HUES6 (cell line): ENCODE results near the gene OSBPL1A.

ENCODE experiments used
- H3K27ac ChIP-seq: 2 replicates; pipeline ENCODE4 v1.7.0; 2013; ENCODE audit warnings: low read depth, mild to moderate bottlenecking, low read length, inconsistent platforms
- H3K27me3 ChIP-seq: 2 replicates; pipeline ENCODE4 v1.6.1; 2013; ENCODE audit warnings: low read length; ENCODE audit not compliant: control insufficient read depth, insufficient read depth
- H3K36me3 ChIP-seq: 2 replicates; pipeline ENCODE4 v1.6.1; 2013; ENCODE audit warnings: low read length; ENCODE audit not compliant: control insufficient read depth, insufficient read depth
- H3K4me1 ChIP-seq: 2 replicates; pipeline ENCODE4 v1.6.1; 2013; ENCODE audit warnings: low read length; ENCODE audit not compliant: control insufficient read depth, insufficient read depth
- H3K4me3 ChIP-seq: 2 replicates; pipeline ENCODE4 v1.5.1; 2013; ENCODE audit warnings: low read depth, low read length
- H3K9ac ChIP-seq: one replicate; pipeline ENCODE4 v1.6.1; 2013; ENCODE audit warnings: mild to moderate bottlenecking, low read length
- H3K9me3 ChIP-seq: 2 replicates; pipeline ENCODE4 v1.6.1; 2013; ENCODE audit warnings: low read depth, low read length; ENCODE audit not compliant: control insufficient read depth, insufficient read depth

Gene OSBPL1A

DNA sequence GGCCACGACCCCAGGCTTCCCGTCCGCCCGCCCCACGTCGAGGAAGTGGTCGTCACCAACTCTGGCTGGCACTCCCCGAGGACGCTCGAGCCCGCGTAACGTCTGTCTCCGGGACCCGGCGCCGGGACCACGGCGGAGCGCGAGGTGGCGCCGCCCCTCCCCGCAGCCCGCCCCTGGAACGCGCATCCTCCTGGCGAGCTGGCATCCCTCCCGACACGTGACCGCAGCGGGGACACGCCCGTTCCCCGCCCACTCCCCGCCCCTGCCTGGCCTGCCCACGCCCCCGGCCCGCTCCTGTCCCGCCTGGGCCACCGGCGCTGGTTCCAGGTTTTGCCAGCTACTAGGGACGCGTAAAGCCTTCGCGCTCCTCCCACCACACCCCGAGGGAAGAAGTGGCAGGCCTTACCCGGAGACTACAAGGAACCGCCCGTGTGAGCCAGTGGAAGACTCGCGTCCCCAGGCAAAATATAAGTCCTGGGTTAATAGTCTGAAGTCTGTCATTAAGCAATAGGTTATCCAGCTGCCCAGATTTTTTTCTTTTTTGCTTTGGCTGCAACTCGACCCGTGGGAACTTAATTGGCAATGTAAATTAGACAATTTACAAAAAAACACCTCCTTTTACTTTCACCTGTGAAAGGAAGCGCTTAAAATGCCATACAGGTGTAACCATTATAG, at the start of gene OSBPL1A:
Gene OSBPL1A (minus strand): TSS at position 131 of the 675 bp plus-strand sequence. CDS start 20,291 bp downstream, outside the sequence.
- Histone ChIP-seq H3K4me1 (peaks cover 41% of the 10 kb centered on the region), H3K27ac (peak within 1 kb of the TSS; percentile 45; the same call in 1 of the 2 replicates), H3K9me3 (no peaks in the 10 kb centered on the region), H3K36me3 (no peaks in the 10 kb centered on the region), H3K4me3 (peak within 1 kb of the TSS; percentile 69), H3K27me3 (no peaks in the 10 kb centered on the region), H3K9ac (peak within 1 kb of the TSS; percentile 83)

DNA sequence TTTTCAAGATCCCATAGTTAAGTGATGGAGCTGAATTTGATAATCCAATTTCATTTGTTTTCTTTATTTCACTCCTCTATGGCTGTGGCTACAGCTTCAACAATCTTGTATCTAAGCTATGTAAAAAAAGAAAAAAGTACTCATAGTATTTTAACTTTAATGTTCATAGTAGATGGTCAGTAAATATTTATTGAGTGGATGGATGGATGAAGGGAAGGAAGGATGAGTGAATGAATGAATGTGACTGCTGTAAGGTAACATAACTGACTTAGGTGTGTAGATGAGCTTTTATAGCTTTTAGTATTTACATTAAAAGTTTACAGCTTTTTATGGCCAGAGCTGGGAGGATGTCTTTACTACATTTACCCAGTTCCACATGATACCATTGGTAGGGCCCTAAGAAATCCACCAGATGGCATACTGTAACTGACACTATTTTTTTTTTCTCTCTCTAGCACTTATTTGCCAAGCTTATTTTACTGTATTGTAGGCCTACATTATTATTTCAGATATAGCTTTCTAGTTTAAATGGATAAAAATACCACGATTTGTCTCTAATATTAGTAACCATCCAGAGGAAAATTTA, 49.4 kb upstream of the OSBPL1A start:
- Histone ChIP-seq H3K27me3 (no peaks in the 10 kb centered on the region), H3K27ac (no peak overlapping the region), H3K4me1 (no peaks in the 10 kb centered on the region), H3K9me3 (no peaks in the 10 kb centered on the region), H3K4me3 (no peak overlapping the region), H3K36me3 (peaks cover 89% of the 10 kb centered on the region), H3K9ac (no peak overlapping the region)

DNA sequence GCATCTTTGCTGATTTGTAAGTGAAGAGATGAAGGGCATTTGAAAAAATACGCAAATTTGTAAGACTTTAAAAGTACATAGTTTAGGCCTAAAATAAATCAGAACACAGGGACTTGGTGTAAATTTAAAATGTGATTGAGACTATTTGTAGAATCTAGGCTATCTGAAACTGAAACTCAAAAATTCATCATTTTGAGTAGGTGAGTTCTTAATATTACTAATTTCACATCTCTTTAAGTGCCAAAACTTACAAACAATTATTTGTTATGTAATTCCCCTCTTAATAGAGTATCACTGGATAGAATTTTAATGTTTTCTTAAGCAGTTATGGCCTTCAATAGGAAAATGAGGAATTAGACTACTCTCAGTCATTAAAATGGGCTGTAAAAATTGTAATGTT, 48.8 kb upstream of the OSBPL1A start:
- Histone ChIP-seq H3K27me3 (no peaks in the 10 kb centered on the region), H3K9ac (no peak overlapping the region), H3K4me1 (no peaks in the 10 kb centered on the region), H3K27ac (no peak overlapping the region), H3K36me3 (peaks cover 91% of the 10 kb centered on the region), H3K9me3 (no peaks in the 10 kb centered on the region), H3K4me3 (no peak overlapping the region)

DNA sequence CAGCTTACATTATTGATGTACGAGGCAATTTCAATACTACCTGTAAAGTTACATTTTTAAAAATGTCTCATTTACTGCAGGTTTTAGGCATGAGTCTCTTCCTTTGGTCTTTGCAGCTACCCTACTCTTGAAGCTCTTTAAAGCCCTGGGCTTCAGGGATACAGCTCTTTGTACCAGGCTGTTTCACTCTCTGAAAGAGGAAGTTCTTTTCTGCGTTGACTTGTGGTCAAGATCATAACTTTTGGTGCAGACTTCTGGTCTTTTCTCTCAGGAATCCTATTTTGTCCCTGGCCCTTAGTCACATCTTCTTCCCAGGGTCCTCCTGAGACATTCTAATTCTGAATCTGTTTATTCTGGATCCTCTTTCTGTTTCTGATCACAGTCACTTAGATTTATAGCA, 46.2 kb upstream of the OSBPL1A start:
- H3K27me3 ChIP-seq: no peaks in the 10 kb centered on the region
- peaks cover 85% of the 10 kb centered on the region for H3K36me3 ChIP-seq
- H3K4me3 ChIP-seq: no peak overlapping the region
- no peaks in the 10 kb centered on the region for H3K9me3 ChIP-seq
- no peak overlapping the region for H3K27ac ChIP-seq
- no peaks in the 10 kb centered on the region for H3K4me1 ChIP-seq
- no peak overlapping the region for H3K9ac ChIP-seq

DNA sequence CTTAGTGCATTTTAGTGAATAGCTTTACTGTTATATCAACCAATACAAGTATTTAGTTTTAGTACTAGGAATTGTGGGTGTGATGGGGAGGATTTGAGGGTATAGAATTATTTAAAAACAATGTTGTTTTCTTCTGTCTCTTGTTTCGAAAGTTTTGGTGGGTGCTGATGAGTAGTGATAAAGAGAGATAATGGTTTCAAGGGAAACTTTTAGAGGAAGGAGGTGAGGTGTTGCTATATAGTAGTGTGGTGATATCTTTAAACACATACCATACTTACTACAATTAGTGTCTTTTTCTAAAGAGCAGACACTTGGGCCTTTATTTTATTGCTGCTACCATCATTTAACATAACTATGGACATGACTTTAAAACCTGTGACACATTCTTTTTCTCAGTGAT, 39.3 kb upstream of the OSBPL1A start:
- Histone ChIP-seq H3K4me3 (no peak overlapping the region), H3K9me3 (no peaks in the 10 kb centered on the region), H3K27ac (no peak overlapping the region), H3K4me1 (no peaks in the 10 kb centered on the region), H3K9ac (no peak overlapping the region), H3K27me3 (no peaks in the 10 kb centered on the region), H3K36me3 (peaks cover 76% of the 10 kb centered on the region)

DNA sequence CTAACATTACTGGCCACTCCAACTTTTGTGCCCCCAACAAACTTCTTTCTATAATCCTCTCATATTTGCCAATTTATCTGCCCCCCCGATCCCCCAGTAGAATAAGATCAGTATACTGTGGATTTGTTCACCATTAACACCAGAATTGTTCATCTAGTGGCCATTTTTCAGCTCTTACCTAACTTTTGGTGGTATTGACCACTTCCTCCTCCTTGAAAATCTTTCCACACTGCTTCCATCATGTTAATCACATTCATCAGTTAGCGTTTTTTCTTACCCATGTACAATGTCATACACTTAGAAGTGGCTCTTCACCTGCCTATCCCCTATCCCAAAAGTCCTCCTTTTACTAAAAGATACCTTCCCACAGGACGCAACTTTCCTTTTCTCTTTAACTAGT, 35.0 kb upstream of the OSBPL1A start:
- Histone ChIP-seq H3K9me3 (no peaks in the 10 kb centered on the region), H3K4me3 (no peak overlapping the region), H3K27ac (no peak overlapping the region), H3K4me1 (peaks cover 9% of the 10 kb centered on the region; the same call in 1 of the 2 replicates), H3K27me3 (no peaks in the 10 kb centered on the region), H3K9ac (no peak overlapping the region), H3K36me3 (peaks cover 59% of the 10 kb centered on the region)

DNA sequence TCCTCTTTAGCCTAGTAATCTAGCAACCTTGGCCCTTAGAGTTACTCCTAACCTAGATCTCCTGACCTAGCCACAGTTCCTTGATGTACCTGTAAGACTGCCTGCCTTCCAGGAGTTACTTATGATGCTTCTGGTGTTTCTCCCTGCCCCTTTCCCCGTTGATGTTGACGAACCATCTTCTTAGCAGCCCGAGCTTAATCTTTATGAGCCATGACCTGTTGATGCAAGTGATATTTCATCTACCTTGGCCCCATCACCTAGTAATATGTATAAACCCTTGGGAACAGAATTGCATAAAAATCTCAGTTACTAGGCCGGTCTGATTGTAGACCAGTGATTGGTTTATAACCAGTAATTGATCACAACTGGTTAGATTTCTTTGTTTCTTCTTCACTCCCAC, 31.6 kb upstream of the OSBPL1A start:
- Histone ChIP-seq H3K27ac (no peak overlapping the region), H3K36me3 (peaks cover 35% of the 10 kb centered on the region), H3K4me3 (no peak overlapping the region), H3K4me1 (peaks cover 9% of the 10 kb centered on the region; the same call in 1 of the 2 replicates), H3K9ac (no peak overlapping the region), H3K27me3 (no peaks in the 10 kb centered on the region), H3K9me3 (no peaks in the 10 kb centered on the region)

DNA sequence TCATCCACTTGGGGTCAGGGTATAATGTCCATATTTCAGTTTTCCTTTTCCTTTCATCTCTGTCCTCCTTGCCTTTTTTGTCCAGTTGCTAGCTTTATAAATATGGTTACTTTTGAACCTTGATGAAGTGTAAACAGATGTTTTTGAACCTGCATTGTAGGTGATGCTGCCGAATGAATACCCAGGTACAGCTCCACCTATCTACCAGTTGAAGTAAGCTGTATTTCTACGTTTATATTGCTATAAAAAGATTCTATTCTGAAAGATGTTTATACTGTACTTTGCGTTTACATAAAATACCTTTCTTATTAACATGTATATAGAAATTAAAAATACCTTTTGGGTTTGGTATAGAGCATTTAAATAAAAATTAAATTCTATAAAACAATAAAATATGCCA, 31.1 kb upstream of the OSBPL1A start:
- Histone ChIP-seq H3K27me3 (0 out of 2 replicates have a peak, but pooled peaks cover under 1% of the 10 kb centered on the region), H3K9ac (no peak overlapping the region), H3K4me1 (peaks cover 9% of the 10 kb centered on the region; the same call in 1 of the 2 replicates), H3K9me3 (no peaks in the 10 kb centered on the region), H3K27ac (no peak overlapping the region), H3K36me3 (peaks cover 30% of the 10 kb centered on the region), H3K4me3 (0 out of 2 replicates have a peak overlapping the region, but pooled peaks have one; percentile 95)

DNA sequence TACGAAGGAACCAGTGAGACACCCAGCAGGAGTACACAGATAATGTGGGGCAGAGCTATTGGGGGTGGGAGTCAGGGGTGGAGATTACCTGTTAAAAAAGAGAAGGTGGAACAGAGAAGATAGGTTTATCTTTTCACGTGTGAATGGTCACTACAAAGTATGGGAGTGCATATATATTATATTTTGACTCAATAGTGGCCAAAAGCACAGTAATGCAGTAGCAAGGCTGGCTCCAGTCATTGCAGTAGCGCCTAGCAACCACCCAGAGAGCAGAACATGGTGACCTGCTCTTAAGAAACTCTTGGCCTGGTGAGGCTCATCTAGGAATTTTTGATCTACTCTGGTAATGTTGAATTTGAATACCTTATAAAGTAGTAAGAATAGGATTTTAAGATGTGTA, 29.9 kb upstream of the OSBPL1A start:
- Histone ChIP-seq H3K4me1 (peaks cover 9% of the 10 kb centered on the region; the same call in 1 of the 2 replicates), H3K36me3 (peaks cover 25% of the 10 kb centered on the region), H3K9me3 (no peaks in the 10 kb centered on the region), H3K27ac (peak overlapping the region; percentile 98), H3K4me3 (peak overlapping the region; percentile 95), H3K9ac (peak overlapping the region; percentile 98), H3K27me3 (0 out of 2 replicates have a peak, but pooled peaks cover 5% of the 10 kb centered on the region)

DNA sequence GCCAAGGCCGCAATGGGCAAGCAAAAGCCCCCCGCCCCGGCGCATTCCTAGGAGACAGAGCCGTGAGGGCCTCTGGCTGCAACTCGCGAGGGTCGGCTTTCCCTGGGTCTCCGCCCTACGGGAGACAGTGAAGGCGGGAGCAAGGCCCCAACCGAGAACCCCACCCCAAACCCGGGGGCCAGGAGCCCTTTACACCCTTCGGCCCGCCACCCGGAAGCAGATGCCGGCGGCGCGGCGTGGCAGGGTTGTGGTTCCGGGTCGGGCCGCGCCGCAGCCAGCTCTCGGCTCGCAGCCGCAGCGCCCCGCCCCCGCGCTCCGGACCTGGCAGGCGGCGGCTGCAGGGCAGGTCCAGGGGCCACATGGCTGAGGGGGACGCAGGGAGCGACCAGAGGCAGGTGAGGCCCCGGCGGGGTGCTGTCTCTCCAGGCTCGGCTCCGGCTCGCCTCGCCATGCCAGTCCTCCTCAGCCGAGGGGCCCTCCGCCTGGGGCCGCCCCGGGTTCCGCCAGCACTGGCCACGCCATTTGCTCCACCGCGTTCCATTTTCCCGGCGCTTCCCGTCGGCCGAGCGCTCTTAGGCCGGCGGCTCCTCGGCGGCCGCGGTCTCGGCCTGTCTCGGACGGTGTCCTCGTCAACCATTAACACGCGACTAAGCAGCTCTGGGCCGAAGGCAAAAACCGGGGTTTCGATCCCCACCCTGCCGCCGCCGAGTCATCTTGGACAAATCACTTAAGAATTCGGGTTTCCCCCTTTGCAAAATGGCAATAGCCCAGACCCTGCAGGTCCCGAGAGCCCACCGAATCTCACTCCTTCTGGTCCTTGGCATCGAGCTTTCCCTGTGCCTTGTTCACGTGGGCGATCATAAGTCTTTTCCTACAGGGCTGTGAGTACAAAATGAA, 29.0 kb upstream of the OSBPL1A start, which contains the start of gene IMPACT:
Gene IMPACT (plus strand): TSS at position 273 of the 897 bp plus-strand sequence. CDS start 87 bp downstream, at position 360.
- peak within 1 kb of the TSS; percentile 98 for H3K27ac ChIP-seq
- peaks cover 17% of the 10 kb centered on the region for H3K36me3 ChIP-seq
- H3K27me3 ChIP-seq: 0 out of 2 replicates have a peak, but pooled peaks cover 5% of the 10 kb centered on the region
- peak within 1 kb of the TSS; percentile 95 for H3K4me3 ChIP-seq
- H3K9me3 ChIP-seq: no peaks in the 10 kb centered on the region
- H3K4me1 ChIP-seq: peaks cover 9% of the 10 kb centered on the region; the same call in 1 of the 2 replicates
- H3K9ac ChIP-seq: peak within 1 kb of the TSS; percentile 98
